Upper lobe of left lung (tissue), 6 donors: ENCODE results near the gene TEF. TPM values are rescaled to one million over a fixed set of nuclear protein-coding genes. Genes with fewer than 3 reads are reported as not detected.
"Not testable (repeated sequence)": the region's sequence is repeated elsewhere in the genome, so short reads cannot be mapped to it uniquely, and the experiment has no call there.

Experiments
- ATAC-seq, 2 donors: fragments of 200-7000 bp; cut with Tn5 transposase; one replicate each; pipeline ENCODE4 v1.9.1; 2022; ENCODE audit warnings: mild to moderate bottlenecking in 2 of 2, moderate library complexity in 2 of 2; ENCODE audit not compliant: low FRiP score in 2 of 2
- DNase-seq, 2 donors: peaks; one replicate each; pipeline ENCODE4 v3.0.0-alpha.2; 2019 to 2020
- H3K27ac ChIP-seq, 4 donors: fragments of 200-600 bp; sonication (generic); one replicate each; pipeline ENCODE4 v1.5.1; 2016 to 2019
- H3K27me3 ChIP-seq, 4 donors: fragments of 200-600 bp; sonication (generic); one replicate each; pipeline ENCODE4 v1.5.1; 2017 to 2019
- H3K36me3 ChIP-seq, 4 donors: fragments of 200-600 bp; sonication (generic); one replicate each; pipeline ENCODE4 v1.5.1; 2016 to 2019
- H3K4me1 ChIP-seq, 4 donors: fragments of 200-600 bp; sonication (generic); one replicate each; pipeline ENCODE4 v1.5.1; 2018 to 2019
- H3K4me3 ChIP-seq, 4 donors: fragments of 200-600 bp; sonication (generic); one replicate each; pipeline ENCODE4 v1.5.1; 2017 to 2019; ENCODE audit warnings: mild to moderate bottlenecking in 2 of 4, moderate library complexity in 1 of 4
- H3K9me3 ChIP-seq, 4 donors: fragments of 200-600 bp; sonication (generic); one replicate each; pipeline ENCODE4 v1.5.1; 2018 to 2019
- EP300 ChIP-seq, 4 donors: sonication (generic); formaldehyde crosslinking; IDR thresholded peaks; one replicate each; pipeline ENCODE4 v1.5.1; 2017; ENCODE audit warnings: antibody characterized with exemption in 4 of 4, control low read depth in 2 of 4
- POLR2A ChIP-seq, 4 donors: fragments of 450-650 bp; IDR thresholded peaks; one replicate each; pipeline ENCODE4 v1.5.1; 2016 to 2017; ENCODE audit warnings: antibody characterized with exemption in 4 of 4, mild to moderate bottlenecking in 2 of 4
- POLR2AphosphoS5 ChIP-seq, 2 donors: sonication (generic); formaldehyde crosslinking; IDR thresholded peaks; one replicate each; pipeline ENCODE4 v1.5.1; 2017; ENCODE audit warnings: antibody characterized with exemption in 2 of 2
- WGBS, 2 donors: methylation state at CpG; one replicate each; pipeline ENCODE4 v1.1.5; 2017 to 2018; 5-methylcytosine and 5-hydroxymethylcytosine counted together
- total RNA-seq, 6 donors: library from RNA; depleted of rRNA in 4 of 6; stranded (reverse); fragments of >200 nt in 4 of 6; gene quantifications; one replicate each; pipeline versions ENCODE4 v1.1.0 to v1.2.1, GENCODE V29; 2016 to 2021
- TF ChIP-seq, protein P1 (sequence below), 6 experiments: fragments of 450-650 bp in 4 of 6; fragments of 200-600 bp in 2 of 6; sonication (generic) in 2 of 6; IDR thresholded peaks; one replicate each; pipeline ENCODE4 v1.5.1; 2016 to 2019; ENCODE audit warnings: antibody characterized with exemption in 6 of 6
- donor health status: DM: no; HTN: no; CAD: no; lungs with moderate emphysema.
- donor health status: DM: no; HTN: yes; CAD: no; lungs with severe emphysema.

TEF gene
- total RNA-seq, 6 donors from 2014 or later = 12.6 to 41.8 (median 19.4) TPM

DNA sequence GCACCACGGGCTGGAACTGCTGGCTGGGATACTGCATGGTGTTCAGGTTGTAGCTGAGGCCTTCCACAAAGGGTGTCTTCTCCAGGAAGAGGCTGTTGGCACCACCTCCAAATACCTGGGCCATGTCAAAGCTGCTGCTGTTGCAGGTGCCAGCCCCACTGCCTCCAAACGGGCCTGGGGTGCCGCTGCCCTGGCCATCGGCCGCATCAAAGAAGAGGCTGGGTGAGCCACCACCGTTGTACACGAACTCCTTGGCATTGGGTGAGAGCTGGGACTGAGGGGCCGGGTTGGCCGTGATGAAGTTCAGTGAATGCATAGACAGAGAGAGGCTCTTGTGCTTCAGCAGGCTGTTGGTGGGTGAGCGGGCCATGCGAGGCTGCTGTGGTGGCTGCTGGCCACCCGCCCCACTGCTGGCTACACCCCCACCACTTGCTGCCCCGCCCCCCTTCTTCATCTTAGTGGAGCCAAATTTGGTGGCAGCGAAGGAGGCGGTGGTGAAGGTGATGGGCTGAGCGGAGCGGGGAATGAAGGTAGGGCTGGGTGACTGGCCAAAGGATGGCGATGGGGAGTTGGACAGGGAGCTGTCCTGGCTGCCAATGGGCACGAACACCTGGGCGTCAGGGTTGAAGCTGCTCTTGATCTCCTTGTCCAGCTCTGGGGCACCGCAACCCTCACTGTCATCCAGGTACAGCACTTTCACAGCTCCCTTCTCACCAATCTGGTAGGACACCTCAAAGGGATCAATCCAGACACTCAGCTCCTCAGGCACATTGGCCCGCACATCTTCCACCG is 54.8 kb downstream of the TEF start:
- no peaks in the 10 kb centered on the region for H3K9me3 ChIP-seq
- WGBS, 2 donors = 82 to 92% methylated on average over 19 to 23 of the region's 23 CpGs
- TF ChIP-seq POLR2A (IDR thresholded peaks at IDR 0.05) (no peak), POLR2AphosphoS5 (IDR thresholded peaks at IDR 0.05) (no peak)
- TF ChIP-seq, protein P1, sequence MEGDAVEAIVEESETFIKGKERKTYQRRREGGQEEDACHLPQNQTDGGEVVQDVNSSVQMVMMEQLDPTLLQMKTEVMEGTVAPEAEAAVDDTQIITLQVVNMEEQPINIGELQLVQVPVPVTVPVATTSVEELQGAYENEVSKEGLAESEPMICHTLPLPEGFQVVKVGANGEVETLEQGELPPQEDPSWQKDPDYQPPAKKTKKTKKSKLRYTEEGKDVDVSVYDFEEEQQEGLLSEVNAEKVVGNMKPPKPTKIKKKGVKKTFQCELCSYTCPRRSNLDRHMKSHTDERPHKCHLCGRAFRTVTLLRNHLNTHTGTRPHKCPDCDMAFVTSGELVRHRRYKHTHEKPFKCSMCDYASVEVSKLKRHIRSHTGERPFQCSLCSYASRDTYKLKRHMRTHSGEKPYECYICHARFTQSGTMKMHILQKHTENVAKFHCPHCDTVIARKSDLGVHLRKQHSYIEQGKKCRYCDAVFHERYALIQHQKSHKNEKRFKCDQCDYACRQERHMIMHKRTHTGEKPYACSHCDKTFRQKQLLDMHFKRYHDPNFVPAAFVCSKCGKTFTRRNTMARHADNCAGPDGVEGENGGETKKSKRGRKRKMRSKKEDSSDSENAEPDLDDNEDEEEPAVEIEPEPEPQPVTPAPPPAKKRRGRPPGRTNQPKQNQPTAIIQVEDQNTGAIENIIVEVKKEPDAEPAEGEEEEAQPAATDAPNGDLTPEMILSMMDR (IDR thresholded peaks at IDR 0.05) = no peak
- H3K27me3 ChIP-seq = no peaks in the 10 kb centered on the region
- no peak for ATAC-seq
- H3K4me1 ChIP-seq = peaks cover 6 to 28% (median 18%) of the 10 kb centered on the region in 4 donors
- H3K36me3 ChIP-seq = peaks cover 21 to 62% (median 49%) of the 10 kb centered on the region in 4 donors
- peak in 1 of 2 donors; percentile 67 for DNase-seq
- H3K4me3 ChIP-seq = no peak overlapping the region
- H3K27ac ChIP-seq = peak overlapping the region in 1 of 4 donors; percentile 7

DNA sequence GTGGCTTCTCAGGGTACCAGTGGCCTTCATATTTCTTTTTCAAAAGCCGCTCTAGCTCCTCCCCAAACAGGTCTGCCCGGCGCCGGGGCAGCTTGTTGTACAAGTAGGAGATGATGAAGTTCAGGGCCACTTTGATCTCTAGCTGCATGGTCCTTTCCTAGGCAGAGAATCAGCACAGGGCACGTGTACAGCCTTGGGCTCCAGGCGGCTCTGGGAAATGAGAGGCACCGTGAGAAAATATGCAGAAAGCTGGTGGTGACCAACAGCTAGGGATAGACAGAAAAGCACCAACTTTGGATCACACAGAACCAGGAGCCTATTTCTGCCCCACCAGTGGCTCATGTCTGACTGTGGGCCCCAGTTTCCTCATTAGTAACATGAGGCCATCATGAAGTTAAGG is 55.5 kb downstream of the TEF start:
- TF ChIP-seq, protein P1 (IDR thresholded peaks at IDR 0.05) = no peak
- TF ChIP-seq POLR2AphosphoS5 (IDR thresholded peaks at IDR 0.05) (no peak), POLR2A (IDR thresholded peaks at IDR 0.05) (no peak), EP300 (IDR thresholded peaks at IDR 0.05) (no peak)
- no peak overlapping the region for H3K27ac ChIP-seq
- no peaks in the 10 kb centered on the region for H3K9me3 ChIP-seq
- H3K4me1 ChIP-seq = peaks cover 6 to 35% (median 20%) of the 10 kb centered on the region in 4 donors
- H3K36me3 ChIP-seq = peaks cover 21 to 57% (median 44%) of the 10 kb centered on the region in 4 donors
- DNase-seq = no peak
- no peaks in the 10 kb centered on the region for H3K27me3 ChIP-seq
- H3K4me3 ChIP-seq = no peak overlapping the region
- 84 to 98% methylated on average over 7 of the region's 7 CpGs for WGBS, 2 donors
- ATAC-seq = no peak

DNA sequence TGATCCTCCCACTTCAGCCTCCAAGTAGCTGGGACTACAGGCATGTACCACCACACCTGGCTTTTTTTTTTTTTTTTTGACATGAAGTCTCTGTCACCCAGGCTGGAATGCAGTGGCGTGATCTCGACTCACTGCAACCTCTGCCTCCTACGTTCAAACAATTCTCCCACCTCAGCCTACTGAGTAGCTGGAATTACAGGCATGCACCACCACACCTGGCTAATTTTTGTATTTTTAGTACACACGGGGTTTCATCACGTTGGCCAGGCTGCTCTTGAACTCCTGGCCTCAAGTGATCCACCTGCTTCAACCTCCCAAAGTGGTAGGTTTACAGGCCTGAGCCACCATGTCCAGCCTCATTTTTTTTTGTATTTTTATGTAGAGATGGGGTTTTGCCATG is 58.8 kb downstream of the TEF start:
- ATAC-seq, H3K27ac ChIP-seq, H3K27me3 ChIP-seq, DNase-seq, H3K9me3 ChIP-seq, H3K4me3 ChIP-seq: not testable (repeated sequence)
- 81% methylated on average over 5 of the region's 5 CpGs for WGBS, 2 donors
- peaks cover 14 to 40% (median 32%) of the 10 kb centered on the region in 4 donors for H3K36me3 ChIP-seq
- peaks cover 19 to 35% (median 28%) of the 10 kb centered on the region in 4 donors for H3K4me1 ChIP-seq

DNA sequence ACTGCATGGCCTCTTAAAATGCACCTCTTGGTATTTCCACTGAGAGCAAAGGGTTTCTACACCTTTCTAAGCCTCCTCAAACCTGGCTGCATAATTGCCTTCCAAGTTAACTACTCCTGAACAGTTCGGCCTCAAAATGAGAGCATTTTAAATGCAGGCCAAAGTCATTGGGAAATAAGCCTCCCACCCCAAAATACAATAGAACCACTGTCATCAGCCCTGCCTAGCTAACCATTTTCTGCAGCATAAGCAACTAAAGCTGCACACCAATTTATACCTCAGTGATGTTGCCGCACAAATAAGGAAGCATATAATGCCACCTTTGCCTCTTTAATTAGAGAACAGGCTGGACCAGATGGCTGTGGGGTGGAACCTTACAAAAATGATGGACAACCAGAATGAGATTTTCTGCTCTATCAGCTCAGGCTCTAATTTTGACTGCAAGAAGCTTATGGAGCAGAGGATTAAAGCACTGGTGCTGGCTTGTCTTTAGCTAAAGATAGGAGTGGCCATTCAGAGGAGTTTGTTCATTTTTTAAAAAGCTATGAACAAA is 60.6 kb downstream of the TEF start:
- ATAC-seq = no peak
- no peaks in the 10 kb centered on the region for H3K9me3 ChIP-seq
- WGBS, 2 donors = 68 to 86% methylated on average over 2 of the region's 2 CpGs
- H3K4me3 ChIP-seq = no peak overlapping the region
- peaks cover 19 to 33% (median 25%) of the 10 kb centered on the region in 4 donors for H3K4me1 ChIP-seq
- H3K36me3 ChIP-seq = peaks cover 0 to 22% (median 14%) of the 10 kb centered on the region in 4 donors
- H3K27me3 ChIP-seq = no peaks in the 10 kb centered on the region
- TF ChIP-seq POLR2A (IDR thresholded peaks at IDR 0.05) = no peak
- TF ChIP-seq, protein P1 (IDR thresholded peaks at IDR 0.05) = no peak
- TF ChIP-seq POLR2AphosphoS5 (IDR thresholded peaks at IDR 0.05) = no peak
- TF ChIP-seq EP300 (IDR thresholded peaks at IDR 0.05) = no peak
- H3K27ac ChIP-seq = peak overlapping the region in 1 of 4 donors; percentile 11
- no peak for DNase-seq

DNA sequence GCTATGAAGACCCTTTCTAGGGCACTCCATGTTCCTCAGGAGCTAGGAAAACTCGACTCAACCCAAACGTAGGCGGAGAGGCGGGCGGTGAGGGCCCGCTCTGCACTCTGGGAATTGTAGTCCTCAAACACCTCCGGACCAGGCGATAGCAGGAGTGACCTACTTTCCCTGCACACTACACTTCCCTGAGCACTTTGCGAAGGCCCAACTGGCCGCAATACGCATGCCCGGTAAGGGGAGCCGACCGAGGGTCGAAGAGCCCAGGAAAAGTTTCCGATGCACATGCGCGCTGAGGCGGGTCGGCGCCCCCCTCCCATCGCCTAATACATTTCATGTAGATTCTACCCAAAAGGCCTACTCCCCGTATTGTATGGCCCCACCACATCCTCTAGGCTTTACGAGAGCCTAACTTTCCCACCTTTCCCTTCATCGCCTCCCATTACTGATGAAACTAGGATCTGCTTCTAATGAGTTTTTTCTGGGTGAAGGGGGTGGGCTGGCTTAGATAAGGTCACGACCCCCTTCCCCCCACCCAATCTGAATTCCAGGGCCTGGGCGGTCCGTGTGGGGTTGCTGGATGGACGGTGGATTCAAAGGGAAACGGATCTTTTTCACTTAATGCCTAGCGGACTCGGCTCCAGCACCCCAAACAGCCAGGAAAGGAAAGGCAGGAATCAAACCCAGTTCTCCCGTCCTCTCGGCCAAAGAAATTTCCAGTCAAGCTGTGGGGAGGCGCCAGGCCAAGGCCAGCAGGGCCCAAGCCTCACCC is 62.8 kb downstream of the TEF start:
- peaks cover 0 to 19% (median 7%) of the 10 kb centered on the region in 4 donors for H3K36me3 ChIP-seq
- no peaks in the 10 kb centered on the region for H3K27me3 ChIP-seq
- peaks cover 23 to 32% (median 26%) of the 10 kb centered on the region in 4 donors for H3K4me1 ChIP-seq
- H3K27ac ChIP-seq = peak overlapping the region; percentile 96 to 100 (median 96)
- peak; percentile 68 to 82 for TF ChIP-seq POLR2AphosphoS5 (IDR thresholded peaks at IDR 0.05)
- no peak for TF ChIP-seq EP300 (IDR thresholded peaks at IDR 0.05)
- TF ChIP-seq, protein P1 (IDR thresholded peaks at IDR 0.05) = no peak
- peak in 2 of 4 donors; percentile 58 to 74 for TF ChIP-seq POLR2A (IDR thresholded peaks at IDR 0.05)
- DNase-seq (peak; percentile 92 to 97), ATAC-seq (peak; percentile 78 to 89)
- 0% methylated on average over 30 to 35 of the region's 35 CpGs for WGBS, 2 donors
- peak overlapping the region; percentile 84 to 100 (median 90) for H3K4me3 ChIP-seq
- H3K9me3 ChIP-seq = no peaks in the 10 kb centered on the region
